ENCODE measurements around the gene FCRL5.
"Not testable (repeated sequence)": the region's sequence is repeated elsewhere in the genome, so short reads cannot be mapped to it uniquely, and the experiment has no call there.

FCRL5 gene

GRCh38 chr1:157551694-157552693, at the start of gene FCRL5:
Gene FCRL5 (minus strand): TSS chr1:157552515. CDS start chr1:157552362, 153 bp downstream.
- DNase-seq (ENCODE audit: low spot score) = no peak

- no peak for DNase-seq (ENCODE audit: low spot score)
Measured at GRCh38 chr1:157600236-157600635, 47.9 kb upstream of the FCRL5 start.

GRCh38 chr1:157597959-157598667, 45.8 kb upstream of the FCRL5 start, which contains the start of gene FCRL4:
Gene FCRL4 (minus strand): TSS chr1:157598085. CDS start chr1:157597944, 141 bp downstream.
- peak; percentile 32 for DNase-seq (ENCODE audit: low spot score)

GRCh38 chr1:157596384-157596783, 44.1 kb upstream of the FCRL5 start:
- DNase-seq (ENCODE audit: low spot score) = no peak

- DNase-seq (ENCODE audit: low spot score) = no peak
Measured at GRCh38 chr1:157595356-157595755, 43.0 kb upstream of the FCRL5 start.

GRCh38 chr1:157585984-157586383, 33.7 kb upstream of the FCRL5 start:
- DNase-seq (ENCODE audit: low spot score) = no peak

- DNase-seq (ENCODE audit: low spot score) = no peak
Measured at GRCh38 chr1:157584503-157584902, 32.2 kb upstream of the FCRL5 start.

- DNase-seq (ENCODE audit: low spot score) = no peak
Measured at GRCh38 chr1:157580828-157581210, 28.5 kb upstream of the FCRL5 start.

GRCh38 chr1:157580179-157580827, 28.0 kb upstream of the FCRL5 start:
- DNase-seq (ENCODE audit: low spot score) = peak; percentile 46

GRCh38 chr1:157577420-157577819, 25.1 kb upstream of the FCRL5 start:
- no peak for DNase-seq (ENCODE audit: low spot score)

- no peak for DNase-seq (ENCODE audit: low spot score)
Measured at GRCh38 chr1:157575744-157576143, 23.4 kb upstream of the FCRL5 start.

GRCh38 chr1:157574836-157575235, 22.5 kb upstream of the FCRL5 start:
- no peak for DNase-seq (ENCODE audit: low spot score)

- no peak for DNase-seq (ENCODE audit: low spot score)
Measured at GRCh38 chr1:157566484-157567300, 14.4 kb upstream of the FCRL5 start.

- DNase-seq (ENCODE audit: low spot score) = no peak
Measured at GRCh38 chr1:157562515-157562914, 10.2 kb upstream of the FCRL5 start.

- DNase-seq (ENCODE audit: low spot score) = no peak
Measured at GRCh38 chr1:157558119-157558518, 5.8 kb upstream of the FCRL5 start.

GRCh38 chr1:157548081-157548480, 4.2 kb downstream of the FCRL5 start:
- not testable (repeated sequence) for DNase-seq (ENCODE audit: low spot score)

GRCh38 chr1:157542676-157543075, 9.6 kb downstream of the FCRL5 start:
- no peak for DNase-seq (ENCODE audit: low spot score)

- no peak for DNase-seq (ENCODE audit: low spot score)
Measured at GRCh38 chr1:157540852-157541251, 11.5 kb downstream of the FCRL5 start.

GRCh38 chr1:157540160-157540748, 12.1 kb downstream of the FCRL5 start:
- DNase-seq (ENCODE audit: low spot score) = no peak

GRCh38 chr1:157539568-157539967, 12.7 kb downstream of the FCRL5 start:
- no peak for DNase-seq (ENCODE audit: low spot score)

- DNase-seq (ENCODE audit: low spot score) = no peak
Measured at GRCh38 chr1:157532569-157532968, 19.7 kb downstream of the FCRL5 start.

Measured in activated CD4-positive, alpha-beta T cell treated with anti-CD3 and anti-CD28 coated beads, Interleukin-2, Interleukin-4, amounts not matched to agents 100 ng/mL and 50 ng/mL, durations not matched to agents 16 hours and 8 hours (primary cell).